CD4-positive, alpha-beta T cell (primary cell): ENCODE measurements around the gene NGRN. TPM values are rescaled to one million over a fixed set of nuclear protein-coding genes. Genes with fewer than 3 reads are reported as not detected.
A peak's percentile ranks its signal among the peaks of the same experiment; 100 is the strongest.

ENCODE experiments used
- ATAC-seq: fragments of 200-7000 bp; cut with Tn5 transposase; one replicate; pipeline ENCODE4 v1.10.0; 2022; ENCODE audit warnings: mild to moderate bottlenecking; ENCODE audit not compliant: poor library complexity
- CTCF ChIA-PET: fragments of 350-600 bp; sonication (Branson Sonifier 250); formaldehyde crosslinking; loops from one replicate; lab custom pipeline; 2021; ENCODE audit warnings: antibody characterized with exemption, inconsistent platforms; lab: Charles Lee
- POLR2A ChIA-PET: fragments of 350-600 bp; sonication (Branson Sonifier 250); formaldehyde crosslinking; loops from one replicate; lab custom pipeline; 2021; ENCODE audit warnings: antibody characterized with exemption, inconsistent platforms; lab: Charles Lee
- DNase-seq, 14 experiments: peaks; one replicate each; pipeline ENCODE4 v3.0.0-alpha.2; 2013 to 2020; ENCODE audit warnings: mixed read lengths in 2 of 14
- H3K27ac ChIP-seq, 2 donors: one replicate each; pipeline versions ENCODE4 v1.5.1 to v1.7.0; 2013; ENCODE audit warnings: low read length in 2 of 2, low read depth in 1 of 2, mild to moderate bottlenecking in 1 of 2
- H3K27me3 ChIP-seq, 2 experiments: 1 replicate in 1 of 2; 2 replicates in 1 of 2; pipeline versions ENCODE4 v1.6.1 to v1.7.0; 2013; ENCODE audit warnings: low read length in 2 of 2, control low read depth in 1 of 2, mild to moderate bottlenecking in 1 of 2, moderate library complexity in 1 of 2; ENCODE audit not compliant: insufficient read depth in 2 of 2, control insufficient read depth in 1 of 2
- H3K36me3 ChIP-seq: one replicate; pipeline ENCODE4 v1.6.1; 2013; ENCODE audit warnings: low read length, control low read depth; ENCODE audit not compliant: insufficient read depth
- H3K4me1 ChIP-seq: one replicate; pipeline ENCODE4 v1.6.1; 2013; ENCODE audit warnings: low read length, control low read depth; ENCODE audit not compliant: insufficient read depth
- H3K4me3 ChIP-seq: one replicate; pipeline ENCODE4 v1.5.1; 2013; ENCODE audit warnings: mild to moderate bottlenecking, low read length, moderate library complexity
- H3K9me3 ChIP-seq, 2 experiments: 1 replicate in 1 of 2; 2 replicates in 1 of 2; pipeline versions ENCODE4 v1.6.1 to v1.7.0; 2013; ENCODE audit warnings: low read length in 2 of 2, mild to moderate bottlenecking in 2 of 2, control low read depth in 1 of 2, moderate library complexity in 1 of 2; ENCODE audit not compliant: control insufficient read depth in 1 of 2, insufficient read depth in 1 of 2
- H3K27ac Mint-ChIP-seq: one replicate; pipeline ENCODE4 v1.8.0; 2020; ENCODE audit warnings: mixed read lengths
- H3K27me3 Mint-ChIP-seq: one replicate; pipeline ENCODE4 v1.8.0; 2021; ENCODE audit warnings: mixed read lengths
- H3K36me3 Mint-ChIP-seq: one replicate; pipeline ENCODE4 v1.8.0; 2021; ENCODE audit warnings: low read depth, mixed read lengths
- H3K4me1 Mint-ChIP-seq: one replicate; pipeline ENCODE4 v1.8.0; 2021; ENCODE audit warnings: low read depth, mixed read lengths
- H3K4me3 Mint-ChIP-seq: one replicate; pipeline ENCODE4 v1.8.0; 2020; ENCODE audit warnings: mild to moderate bottlenecking, mixed read lengths
- H3K9me3 Mint-ChIP-seq: one replicate; pipeline ENCODE4 v1.8.0; 2020; ENCODE audit warnings: mixed read lengths
- intact Hi-C, 2 experiments: fragments of 100-400 bp; cut with DNase I in 1 of 2; cut with micrococcal nuclease in 1 of 2; formaldehyde crosslinking; loops; one replicate each; pipeline versions ENCODE4 v1.15.1 to v1.9.0; 2023 to 2025; cut with DNase I, micrococcal nuclease
- total RNA-seq, 174 experiments: library from RNA in 2 of 174; stranded (reverse) in 2 of 174; gene quantifications; one replicate each; pipeline ENCODE4 v1.2.3 and lab custom pipeline; 2021 to 2026
- TF ChIP-seq, protein P1 (sequence below): fragments of 200-600 bp; IDR thresholded peaks from one replicate; pipeline ENCODE4 v1.8.0; 2022; ENCODE audit warnings: antibody characterized with exemption, mild to moderate bottlenecking

Gene NGRN
- total RNA-seq, 2 experiments from 2014 or later = 55.7 to 58.4 TPM

DNA sequence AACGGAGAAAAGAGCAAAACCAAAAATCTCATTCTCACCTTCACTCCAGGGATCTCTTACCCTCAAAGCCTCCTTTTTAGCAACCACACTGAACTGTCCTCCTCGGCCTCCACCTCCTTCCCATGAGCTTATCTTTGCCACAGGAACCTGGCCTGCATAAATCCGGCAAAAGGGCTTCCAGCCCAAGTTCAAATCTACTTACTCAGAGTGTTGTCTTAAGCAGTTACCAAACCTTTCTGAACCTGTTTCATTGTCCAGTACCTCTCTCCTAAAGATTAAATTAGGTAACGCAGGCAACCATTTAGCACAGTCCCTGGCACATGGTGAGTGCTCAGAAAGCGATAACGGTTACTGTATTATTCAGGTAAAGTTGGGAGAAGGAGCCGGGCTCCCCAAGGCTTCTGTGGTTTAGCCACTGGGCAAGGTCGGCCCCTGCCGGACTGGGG lies 32.5 kb upstream of the NGRN start:
- H3K27me3 Mint-ChIP-seq = no peaks in the 10 kb centered on the region
- ATAC-seq (no peak), DNase-seq (no peak)
- no peaks in the 10 kb centered on the region for H3K9me3 Mint-ChIP-seq
- H3K27ac ChIP-seq = peak overlapping the region; percentile 97 to 99
- peaks cover 41% of the 10 kb centered on the region for H3K36me3 ChIP-seq
- peak overlapping the region; percentile 93 for H3K4me3 Mint-ChIP-seq
- H3K27ac Mint-ChIP-seq = peak overlapping the region; percentile 99
- no peaks in the 10 kb centered on the region for H3K9me3 ChIP-seq
- POLR2A ChIA-PET = interaction anchor here (0.7 to 5.1 kb wide), 18 partner anchors 11 to 699 kb away, joined by 4 to 97 read pairs (median 10); partner anchors contain the start of genes AP3S2, HDDC3, IDH2 and IQGAP1
- peak overlapping the region; percentile 89 for H3K4me3 ChIP-seq
- H3K4me1 Mint-ChIP-seq = peaks cover 56% of the 10 kb centered on the region
- peaks cover 61% of the 10 kb centered on the region for H3K36me3 Mint-ChIP-seq
- TF ChIP-seq, protein P1, sequence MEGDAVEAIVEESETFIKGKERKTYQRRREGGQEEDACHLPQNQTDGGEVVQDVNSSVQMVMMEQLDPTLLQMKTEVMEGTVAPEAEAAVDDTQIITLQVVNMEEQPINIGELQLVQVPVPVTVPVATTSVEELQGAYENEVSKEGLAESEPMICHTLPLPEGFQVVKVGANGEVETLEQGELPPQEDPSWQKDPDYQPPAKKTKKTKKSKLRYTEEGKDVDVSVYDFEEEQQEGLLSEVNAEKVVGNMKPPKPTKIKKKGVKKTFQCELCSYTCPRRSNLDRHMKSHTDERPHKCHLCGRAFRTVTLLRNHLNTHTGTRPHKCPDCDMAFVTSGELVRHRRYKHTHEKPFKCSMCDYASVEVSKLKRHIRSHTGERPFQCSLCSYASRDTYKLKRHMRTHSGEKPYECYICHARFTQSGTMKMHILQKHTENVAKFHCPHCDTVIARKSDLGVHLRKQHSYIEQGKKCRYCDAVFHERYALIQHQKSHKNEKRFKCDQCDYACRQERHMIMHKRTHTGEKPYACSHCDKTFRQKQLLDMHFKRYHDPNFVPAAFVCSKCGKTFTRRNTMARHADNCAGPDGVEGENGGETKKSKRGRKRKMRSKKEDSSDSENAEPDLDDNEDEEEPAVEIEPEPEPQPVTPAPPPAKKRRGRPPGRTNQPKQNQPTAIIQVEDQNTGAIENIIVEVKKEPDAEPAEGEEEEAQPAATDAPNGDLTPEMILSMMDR = peak; percentile 34
- H3K27me3 ChIP-seq = no peaks in the 10 kb centered on the region
- intact Hi-C loops = loop anchor here (5.0 to 10.0 kb wide), 5 partner anchors 41 to 338 kb away; partner anchors contain the start of genes AP3S2 (in 1 of the 2), IDH2 (in 1 of the 2) and IQGAP1 (in 1 of the 2)
- CTCF ChIA-PET = interaction anchor here (0.8 to 1.6 kb wide), 6 partner anchors 12 to 699 kb away, joined by 3 to 7 read pairs (median 4); partner anchors contain the start of genes HDDC3 and NGRN
- peaks cover 65% of the 10 kb centered on the region for H3K4me1 ChIP-seq

DNA sequence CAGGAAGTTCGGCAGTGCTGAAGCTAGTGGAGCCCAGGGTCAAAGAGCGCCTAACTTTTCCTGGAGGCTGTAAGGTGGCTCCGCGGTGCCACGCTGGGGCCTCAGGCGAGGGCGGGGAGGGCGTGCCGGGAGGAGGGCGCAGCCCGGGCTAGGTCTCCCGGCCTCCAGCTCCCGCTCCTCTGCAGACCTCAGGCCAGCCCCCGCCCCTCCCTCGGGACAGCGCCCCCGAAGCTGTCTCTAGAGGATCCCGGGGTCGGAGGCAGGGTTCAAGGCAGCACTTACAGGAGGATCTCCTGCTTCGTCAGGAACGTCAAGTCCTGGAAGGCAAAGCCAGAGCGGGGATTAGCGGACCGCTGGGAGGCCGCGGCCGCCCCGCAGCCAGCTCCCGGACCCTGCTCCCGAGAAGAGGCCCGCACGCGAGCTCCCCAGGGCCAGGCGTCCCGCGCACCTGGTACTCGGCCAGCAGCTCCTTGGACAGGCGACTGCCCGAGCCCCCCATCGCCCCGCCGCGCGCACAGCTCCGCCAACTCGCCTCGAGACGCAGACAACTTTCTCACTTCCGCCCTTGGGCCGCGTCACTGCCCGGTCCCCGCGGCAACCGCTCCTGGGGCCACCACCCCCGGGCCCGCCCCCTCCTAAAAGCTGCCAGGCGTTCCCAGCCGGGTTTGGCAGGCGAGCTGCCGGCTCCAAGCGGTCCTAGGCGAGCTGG lies 31.9 kb upstream of the NGRN start, which contains the start of gene CIB1:
Gene CIB1 (minus strand): TSS at position 555 of the 709 bp plus-strand sequence. CDS start 56 bp downstream, at position 499.
- peak within 1 kb of the TSS; percentile 89 for H3K4me3 ChIP-seq
- peak; percentile 69 for ATAC-seq
- peaks cover 65% of the 10 kb centered on the region for H3K36me3 Mint-ChIP-seq
- DNase-seq = peak; percentile 17 to 98 (median 96)
- H3K4me3 Mint-ChIP-seq = peak within 1 kb of the TSS; percentile 93
- peak within 1 kb of the TSS; percentile 97 to 99 for H3K27ac ChIP-seq
- no peaks in the 10 kb centered on the region for H3K27me3 ChIP-seq
- no peaks in the 10 kb centered on the region for H3K9me3 Mint-ChIP-seq
- TF ChIP-seq, protein P1 = peak; percentile 1
- H3K9me3 ChIP-seq = no peaks in the 10 kb centered on the region
- intact Hi-C loops = loop anchor here (1.0 to 10.0 kb wide), 8 partner anchors 32 to 697 kb away; partner anchors contain the start of genes NGRN (in 2 of the 2), AP3S2 (in 1 of the 2), IDH2 (in 1 of the 2) and IQGAP1 (in 1 of the 2)
- ChIA-PET POLR2A (interaction anchor here (0.6 to 5.1 kb wide), 23 partner anchors 11 to 701 kb away, joined by 3 to 97 read pairs (median 7); partner anchors contain the start of genes AP3S2, HDDC3, IDH2 and IQGAP1), CTCF (interaction anchor here (0.6 to 1.6 kb wide), 7 partner anchors 12 to 699 kb away, joined by 3 to 7 read pairs (median 4); partner anchors contain the start of genes HDDC3 and NGRN)
- peak within 1 kb of the TSS; percentile 99 for H3K27ac Mint-ChIP-seq
- no peaks in the 10 kb centered on the region for H3K27me3 Mint-ChIP-seq
- H3K36me3 ChIP-seq = peaks cover 41% of the 10 kb centered on the region
- peaks cover 56% of the 10 kb centered on the region for H3K4me1 Mint-ChIP-seq
- peaks cover 60% of the 10 kb centered on the region for H3K4me1 ChIP-seq
